OCI-LY7 (cell line): ENCODE measurements around the gene TLE5.

Source experiments
- CTCF ChIP-seq: fragments of 200-600 bp; sonication (generic); conservative IDR thresholded peaks from 2 replicates; pipeline ENCODE4 v1.5.1; 2014; ENCODE audit warnings: mild to moderate bottlenecking, antibody characterized with exemption, low read length, moderate library complexity, mixed read lengths
- EZH2phosphoT487 ChIP-seq: fragments of 200-600 bp; sonication (generic); IDR thresholded peaks from 2 replicates; pipeline ENCODE4 v1.6.1; 2018; ENCODE audit warnings: low read depth, borderline replicate concordance, mild to moderate bottlenecking, mixed run types, antibody characterized with exemption, low read length, moderate library complexity, mixed read lengths

- no peak for TF ChIP-seq CTCF
- TF ChIP-seq EZH2phosphoT487, result no peak
Measured at GRCh38 chr19:3111586-3112247, 49.4 kb upstream of the TLE5 start.
